Body of pancreas (tissue), 4 donors: ENCODE measurements around the gene RASSF6. TPM values are rescaled to one million over a fixed set of nuclear protein-coding genes. Genes with fewer than 3 reads are reported as not detected.

Experiments
- ATAC-seq: fragments of 150-250 bp; one replicate; pipeline ENCODE4 v1.9.1; 2016
- DNase-seq, 4 donors: peaks; one replicate each; pipeline ENCODE4 v3.0.0-alpha.2; 2019
- H3K27ac ChIP-seq, 4 donors: fragments of 200-600 bp; sonication (generic); 1 replicate in 3 of 4; 2 replicates in 1 of 4; pipeline versions ENCODE4 v1.5.1 to v1.6.1; 2016 to 2019; ENCODE audit warnings: mild to moderate bottlenecking in 1 of 4, mixed read lengths in 1 of 4, moderate library complexity in 1 of 4
- H3K27me3 ChIP-seq, 2 donors: fragments of 200-600 bp; sonication (generic); one replicate each; pipeline ENCODE4 v1.6.0; 2016; ENCODE audit warnings: mild to moderate bottlenecking in 1 of 2
- H3K36me3 ChIP-seq, 2 donors: fragments of 200-600 bp; sonication (generic); replicated peaks in 1 of 2; 2 replicates each; pipeline ENCODE4 v1.5.1; 2016; ENCODE audit warnings: low read depth in 2 of 2; ENCODE audit not compliant: insufficient read depth in 1 of 2
- H3K4me1 ChIP-seq: fragments of 200-600 bp; sonication (generic); one replicate; pipeline ENCODE4 v1.6.0; 2016
- H3K4me3 ChIP-seq, 2 donors: fragments of 200-600 bp; sonication (generic); 1 replicate in 1 of 2; 2 replicates in 1 of 2; pipeline ENCODE4 v1.5.1; 2016 to 2019
- H3K9me3 ChIP-seq, 3 donors: fragments of 200-600 bp; sonication (generic); 1 replicate in 2 of 3; 2 replicates in 1 of 3; pipeline ENCODE4 v1.5.1; 2016
- CTCF ChIP-seq, 7 experiments: fragments of 450-650 bp in 4 of 7; fragments of 200-600 bp in 3 of 7; sonication (generic) in 3 of 7; IDR thresholded peaks; one replicate each; pipeline ENCODE4 v1.5.1; 2016 to 2019; ENCODE audit warnings: antibody characterized with exemption in 7 of 7
- POLR2A ChIP-seq, 3 donors: fragments of 450-650 bp; IDR thresholded peaks; one replicate each; pipeline ENCODE4 v1.6.1; 2016; ENCODE audit warnings: antibody characterized with exemption in 3 of 3, mild to moderate bottlenecking in 2 of 3
- WGBS, 2 donors: methylation state at CpG; one replicate each; pipeline ENCODE4 v1.1.5; 2017; 5-methylcytosine and 5-hydroxymethylcytosine counted together
- intact Hi-C: fragments of 100-400 bp; cut with DNase I; formaldehyde crosslinking; loops from one replicate; pipeline ENCODE4 v1.15.1; 2023
- total RNA-seq, 2 donors: library from RNA; depleted of rRNA; stranded (reverse); fragments of >200 nt; gene quantifications; one replicate each; pipeline ENCODE4 v1.1.0, GENCODE V29; 2016

Gene RASSF6
- total RNA-seq, 2 donors from 2014 or later: 5.3 to 10.1 TPM

GRCh38 chr4:73544620-73545019, 75.6 kb downstream of the RASSF6 start:
- ATAC-seq (no peak), DNase-seq (no peak)
- intact Hi-C loops: no loop called here
- Histone ChIP-seq H3K27ac (no peak overlapping the region), H3K9me3 (no peaks in the 10 kb centered on the region), H3K4me1 (no peaks in the 10 kb centered on the region), H3K4me3 (no peak overlapping the region), H3K36me3 (no peaks in the 10 kb centered on the region), H3K27me3 (no peaks in the 10 kb centered on the region)
- 100% methylated on average over 2 of the region's 2 CpGs for WGBS, 2 donors
- no peak for TF ChIP-seq POLR2A (IDR thresholded peaks at IDR 0.05)
- no peak for TF ChIP-seq CTCF (IDR thresholded peaks at IDR 0.05)

- Histone ChIP-seq H3K36me3 (no peaks in the 10 kb centered on the region), H3K4me3 (no peak overlapping the region), H3K4me1 (no peaks in the 10 kb centered on the region), H3K27me3 (no peaks in the 10 kb centered on the region), H3K9me3 (no peaks in the 10 kb centered on the region), H3K27ac (no peak overlapping the region)
- TF ChIP-seq CTCF (IDR thresholded peaks at IDR 0.05): no peak
- TF ChIP-seq POLR2A (IDR thresholded peaks at IDR 0.05): no peak
- 54 to 71% methylated on average over 3 of the region's 3 CpGs for WGBS, 2 donors
- ATAC-seq (no peak), DNase-seq (no peak)
- intact Hi-C loops: no loop called here
These were observed 79.0 kb downstream of the RASSF6 start for GRCh38 chr4:73541251-73541650.

GRCh38 chr4:73540826-73541225, 79.4 kb downstream of the RASSF6 start:
- 86 to 95% methylated on average over 3 of the region's 3 CpGs for WGBS, 2 donors
- no peaks in the 10 kb centered on the region for H3K27me3 ChIP-seq
- no peaks in the 10 kb centered on the region for H3K36me3 ChIP-seq
- H3K27ac ChIP-seq: no peak overlapping the region
- ATAC-seq: no peak
- H3K4me3 ChIP-seq: no peak overlapping the region
- no peak for TF ChIP-seq CTCF (IDR thresholded peaks at IDR 0.05)
- no peak for TF ChIP-seq POLR2A (IDR thresholded peaks at IDR 0.05)
- intact Hi-C loops: no loop called here
- no peaks in the 10 kb centered on the region for H3K9me3 ChIP-seq
- DNase-seq: no peak
- H3K4me1 ChIP-seq: peaks cover 3% of the 10 kb centered on the region

GRCh38 chr4:73539386-73539785, 80.8 kb downstream of the RASSF6 start:
- Histone ChIP-seq H3K4me1 (peaks cover 10% of the 10 kb centered on the region), H3K27ac (no peak overlapping the region), H3K36me3 (no peaks in the 10 kb centered on the region), H3K9me3 (no peaks in the 10 kb centered on the region), H3K27me3 (no peaks in the 10 kb centered on the region), H3K4me3 (no peak overlapping the region)
- intact Hi-C loops: no loop called here
- 49 to 53% methylated on average over 4 of the region's 4 CpGs for WGBS, 2 donors
- no peak for DNase-seq
- no peak for ATAC-seq
- TF ChIP-seq CTCF (IDR thresholded peaks at IDR 0.05) (no peak), POLR2A (IDR thresholded peaks at IDR 0.05) (no peak)

GRCh38 chr4:73538162-73538561, 82.1 kb downstream of the RASSF6 start:
- ATAC-seq: no peak

More at GRCh38 chr4:73538162-73538561, 82.1 kb downstream of the RASSF6 start:
- no peak for DNase-seq
- Histone ChIP-seq H3K4me3 (no peak overlapping the region), H3K27ac (no peak overlapping the region), H3K27me3 (no peaks in the 10 kb centered on the region), H3K4me1 (peaks cover 17% of the 10 kb centered on the region), H3K36me3 (no peaks in the 10 kb centered on the region), H3K9me3 (no peaks in the 10 kb centered on the region)
- no peak for TF ChIP-seq POLR2A (IDR thresholded peaks at IDR 0.05)
- intact Hi-C loops: no loop called here
- 91 to 95% methylated on average over 2 of the region's 2 CpGs for WGBS, 2 donors
